GM20000 (cell line): ENCODE data around the gene RAB11B.
A peak's percentile ranks its signal among the peaks of the same experiment; 100 is the strongest.
"Not testable (repeated sequence)": the region's sequence is repeated elsewhere in the genome, so short reads cannot be mapped to it uniquely, and the experiment has no call there.

ENCODE experiments used
- DNase-seq: peaks from one replicate; pipeline ENCODE4 v3.0.0; 2012; ENCODE audit warnings: low spot score
- CTCF ChIP-seq: IDR thresholded peaks from 2 replicates; pipeline ENCODE4 v1.5.1; 2012; ENCODE audit warnings: mild to moderate bottlenecking, control low read depth; ENCODE audit errors: extremely low read depth, missing control alignments

Gene RAB11B

GRCh38 chr19:8366121-8366581, 24.0 kb upstream of the RAB11B start:
- no peak for TF ChIP-seq CTCF
- peak; percentile 38 for DNase-seq

- no peak for DNase-seq
- TF ChIP-seq CTCF, result no peak
These were observed 23.2 kb upstream of the RAB11B start for GRCh38 chr19:8366961-8367326.

GRCh38 chr19:8367327-8368001, 22.7 kb upstream of the RAB11B start:
- no peak for DNase-seq
- no peak for TF ChIP-seq CTCF

DNA sequence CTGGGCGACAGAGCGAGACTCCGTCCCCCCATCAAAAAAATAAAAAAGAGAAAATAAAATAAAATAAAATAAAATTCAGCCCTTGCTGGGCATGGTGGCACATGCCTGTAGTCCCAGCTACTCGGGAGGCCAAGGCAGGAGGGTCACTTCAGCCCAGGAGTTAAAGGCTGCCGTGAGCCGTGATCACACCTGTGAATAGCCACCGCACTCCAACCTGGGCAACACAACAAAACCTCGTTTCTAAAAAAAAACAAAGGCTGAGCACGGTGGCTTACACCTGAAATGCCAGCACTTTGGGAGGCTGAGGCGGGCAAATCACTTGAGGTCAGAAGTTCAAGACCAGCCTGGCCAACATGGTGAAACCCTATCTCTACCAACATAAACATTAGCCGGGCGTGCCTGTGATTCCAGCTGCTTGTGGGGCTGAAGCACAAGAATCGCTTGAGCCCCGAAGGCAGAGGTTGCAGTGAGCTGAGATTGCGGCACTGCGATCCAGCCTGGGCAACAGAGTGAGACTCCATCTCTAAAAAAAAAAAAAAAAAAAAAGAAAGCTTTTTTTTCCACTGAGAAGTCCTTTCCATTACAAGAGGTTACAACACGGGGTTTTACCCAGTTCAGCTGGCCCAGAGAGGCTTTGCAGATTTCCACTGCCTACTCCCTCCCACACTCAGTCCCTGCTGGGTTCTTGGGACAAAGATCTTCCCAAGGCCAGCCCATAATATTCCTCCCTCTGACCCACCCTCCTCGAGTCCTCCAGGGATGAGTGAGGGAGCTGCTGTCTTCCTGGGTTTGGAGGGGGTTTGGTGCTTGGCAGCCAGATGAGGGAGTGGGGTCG, 19.8 kb upstream of the RAB11B start:
- TF ChIP-seq CTCF, result no peak
- DNase-seq, result no peak

DNA sequence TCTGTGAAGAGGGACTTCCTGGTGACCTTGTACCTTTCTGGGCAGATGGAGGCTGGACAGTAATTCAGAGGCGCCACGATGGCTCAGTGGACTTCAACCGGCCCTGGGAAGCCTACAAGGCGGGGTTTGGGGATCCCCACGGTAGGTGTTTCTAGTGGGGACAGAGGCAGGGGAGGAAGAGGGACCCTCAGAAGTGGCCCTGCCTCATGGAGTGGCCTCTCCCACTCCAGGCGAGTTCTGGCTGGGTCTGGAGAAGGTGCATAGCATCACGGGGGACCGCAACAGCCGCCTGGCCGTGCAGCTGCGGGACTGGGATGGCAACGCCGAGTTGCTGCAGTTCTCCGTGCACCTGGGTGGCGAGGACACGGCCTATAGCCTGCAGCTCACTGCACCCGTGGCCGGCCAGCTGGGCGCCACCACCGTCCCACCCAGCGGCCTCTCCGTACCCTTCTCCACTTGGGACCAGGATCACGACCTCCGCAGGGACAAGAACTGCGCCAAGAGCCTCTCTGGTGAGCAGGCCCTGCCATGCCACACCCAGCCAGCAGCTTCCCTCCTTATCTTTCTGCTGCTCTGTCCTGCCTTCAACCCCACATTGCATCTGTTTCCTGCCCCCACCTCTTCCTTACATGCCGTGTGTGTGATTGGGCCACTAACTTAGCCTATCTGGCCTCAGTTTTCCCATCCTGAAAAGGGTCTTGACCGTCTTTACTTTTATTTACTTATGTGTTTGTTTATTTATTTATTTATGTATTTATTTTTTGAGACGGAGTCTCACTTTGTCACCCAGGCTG, 19.0 kb upstream of the RAB11B start:
- DNase-seq, result no peak
- TF ChIP-seq CTCF, result no peak

DNA sequence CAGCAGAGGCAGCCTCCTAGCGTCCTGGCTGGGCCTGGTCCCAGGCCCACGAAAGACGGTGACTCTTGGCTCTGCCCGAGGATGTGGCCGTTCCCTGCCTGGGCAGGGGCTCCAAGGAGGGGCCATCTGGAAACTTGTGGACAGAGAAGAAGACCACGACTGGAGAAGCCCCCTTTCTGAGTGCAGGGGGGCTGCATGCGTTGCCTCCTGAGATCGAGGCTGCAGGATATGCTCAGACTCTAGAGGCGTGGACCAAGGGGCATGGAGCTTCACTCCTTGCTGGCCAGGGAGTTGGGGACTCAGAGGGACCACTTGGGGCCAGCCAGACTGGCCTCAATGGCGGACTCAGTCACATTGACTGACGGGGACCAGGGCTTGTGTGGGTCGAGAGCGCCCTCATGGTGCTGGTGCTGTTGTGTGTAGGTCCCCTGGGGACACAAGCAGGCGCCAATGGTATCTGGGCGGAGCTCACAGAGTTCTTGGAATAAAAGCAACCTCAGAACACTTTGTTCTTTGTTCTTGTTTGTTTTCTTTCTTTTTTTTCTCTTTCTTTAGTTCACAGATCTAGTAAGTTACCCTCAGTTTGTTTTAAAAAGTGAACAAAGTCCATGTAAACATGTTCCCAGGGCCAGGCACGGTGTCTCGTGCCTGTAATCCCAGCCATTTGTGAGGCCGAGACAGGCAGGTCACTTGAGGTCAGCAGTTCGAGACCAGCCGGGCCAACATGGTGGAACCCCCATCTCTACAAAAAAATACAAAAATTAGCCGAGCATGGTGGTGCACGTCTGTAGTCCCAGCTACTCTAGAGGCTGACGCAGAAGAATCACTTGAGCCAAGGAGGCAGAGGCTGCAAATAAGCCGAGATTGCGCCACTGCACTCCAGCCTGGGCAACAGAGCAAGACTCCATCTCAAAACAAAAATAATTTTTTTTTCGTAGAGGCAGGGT, 16.0 kb upstream of the RAB11B start:
- DNase-seq, result peak; percentile 16
- no peak for TF ChIP-seq CTCF

- not testable (repeated sequence) for DNase-seq
These were observed 14.4 kb upstream of the RAB11B start for GRCh38 chr19:8375766-8376165.

DNA sequence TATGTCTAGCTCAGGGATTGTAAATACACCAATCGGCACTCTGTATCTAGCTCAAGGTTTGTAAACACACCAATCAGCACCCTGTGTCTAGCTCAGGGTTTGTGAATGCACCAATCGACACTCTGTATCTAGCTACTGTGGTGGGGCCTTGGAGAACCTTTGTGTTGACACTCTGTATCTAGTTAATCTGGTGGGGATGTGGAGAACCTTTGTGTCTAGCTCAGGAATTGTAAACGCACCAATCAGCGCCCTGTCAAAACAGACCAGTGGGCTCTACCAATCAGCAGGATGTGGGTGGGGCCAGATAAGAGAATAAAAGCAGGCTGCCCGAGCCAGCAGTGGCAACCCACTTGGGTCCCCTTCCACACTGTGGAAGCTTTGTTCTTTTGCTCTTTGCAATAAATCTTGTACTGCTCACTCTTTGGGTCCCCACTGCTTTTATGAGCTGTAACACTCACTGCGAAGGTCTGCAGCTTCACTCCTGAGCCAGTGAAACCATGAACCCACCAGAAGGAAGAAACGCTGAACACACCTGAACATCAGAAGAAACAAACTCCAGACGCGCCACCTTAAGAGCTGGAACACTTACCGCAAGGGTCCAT, 13.7 kb upstream of the RAB11B start:
- DNase-seq, result not testable (repeated sequence)
